ENCODE results near the gene JMJD8. TPM values are rescaled to one million over a fixed set of nuclear protein-coding genes. Genes with fewer than 3 reads are reported as not detected.
A peak's percentile ranks its signal among the peaks of the same experiment; 100 is the strongest.

JMJD8 gene
- total and polyA plus RNA-seq, 2 donors (not counting 1 experiment from before 2014, with no cell fraction given): 23.8 to 31.5 TPM

GRCh38 chr16:685967-686366, 1.8 kb upstream of the JMJD8 start:
- no peaks in the 10 kb centered on the region for H4K20me1 ChIP-seq (ENCODE audit: control insufficient read depth, extremely low read depth, insufficient read depth, low read length)
- peaks cover 20% of the 10 kb centered on the region for H3K4me1 ChIP-seq (ENCODE audit: control insufficient read depth, extremely low read depth, insufficient read depth, low read length)
- no peak overlapping the region for H2AFZ ChIP-seq (ENCODE audit: low read length)
- H3K9ac ChIP-seq (ENCODE audit: insufficient read depth, low read length): no peak overlapping the region
- H3K9me3 ChIP-seq (ENCODE audit: control insufficient read depth, insufficient read depth, low read depth, low read length): no peaks in the 10 kb centered on the region
- no peak overlapping the region for H3K4me3 ChIP-seq (replicated peaks in 1 of 4; ENCODE audit: control extremely low read depth in 1 of 4, insufficient read depth in 1 of 4, low read depth in 3 of 4, low read length in 4 of 4)
- peaks cover 38% of the 10 kb centered on the region for H3K36me3 ChIP-seq (ENCODE audit: control insufficient read depth, insufficient read depth, low read length)
- H3K4me2 ChIP-seq (ENCODE audit: extremely low read depth, insufficient read depth, low read length): no peak overlapping the region
- no peak for TF ChIP-seq EZH2 (IDR thresholded peaks at IDR 0.05; ENCODE audit: low read length, missing control alignments)
- TF ChIP-seq CTCF (conservative IDR thresholded peaks at IDR 0.05 in 1 of 2, IDR thresholded peaks at IDR 0.05 in 1 of 2; ENCODE audit: low read depth in 1 of 2, low read length in 2 of 2): peak; percentile 23 to 49
- no peak overlapping the region for H3K27ac ChIP-seq (ENCODE audit: insufficient read depth, low read length)
- no peaks in the 10 kb centered on the region for H3K27me3 ChIP-seq (ENCODE audit: control insufficient read depth, insufficient read depth, low read length)
- DNase-seq (ENCODE audit: low read depth in 2 of 2): peak; percentile 26 to 30
- H3K79me2 ChIP-seq (ENCODE audit: control insufficient read depth, insufficient read depth, low read length): peaks cover 35% of the 10 kb centered on the region

DNA sequence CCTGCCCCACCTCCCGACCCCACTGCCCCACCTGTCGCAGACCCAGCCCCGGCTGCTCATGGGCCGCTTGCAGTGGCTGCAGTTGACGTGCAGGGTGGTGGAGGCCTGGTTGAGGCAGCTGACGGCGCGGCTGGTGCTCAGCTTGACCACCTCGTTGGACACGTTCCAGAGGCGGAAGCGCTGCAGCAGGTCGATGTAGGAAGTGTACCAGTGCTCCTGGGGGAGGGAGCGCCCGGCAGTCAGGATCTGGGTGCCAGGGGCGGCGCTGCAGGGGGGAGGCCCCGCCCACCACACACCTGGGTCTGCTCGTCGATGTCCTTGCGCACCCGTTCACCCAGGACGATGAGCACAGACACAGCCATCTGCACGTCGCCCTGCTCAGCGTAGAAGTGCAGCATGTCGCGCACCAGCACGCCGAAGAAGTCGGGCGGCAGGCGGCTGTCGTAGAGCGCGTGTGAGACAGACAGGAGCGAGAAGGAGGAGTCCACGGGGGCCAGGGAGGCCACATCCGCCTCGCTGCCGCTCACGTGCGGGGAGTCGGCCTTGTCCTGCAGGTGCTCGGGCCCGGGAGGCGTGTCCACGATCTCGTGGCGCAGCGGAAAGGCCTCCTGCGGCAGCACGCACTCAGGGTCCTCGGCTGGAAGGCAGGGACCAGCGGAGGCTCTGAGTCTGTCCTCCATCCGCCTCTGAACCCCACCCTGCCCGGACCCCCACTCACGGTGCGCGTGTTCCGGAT, 995 bp upstream of the JMJD8 start:
- Histone ChIP-seq H3K79me2 (ENCODE audit: control insufficient read depth, insufficient read depth, low read length) (peaks cover 38% of the 10 kb centered on the region), H3K27me3 (ENCODE audit: control insufficient read depth, insufficient read depth, low read length) (no peaks in the 10 kb centered on the region), H3K4me2 (ENCODE audit: extremely low read depth, insufficient read depth, low read length) (no peak overlapping the region), H3K36me3 (ENCODE audit: control insufficient read depth, insufficient read depth, low read length) (peaks cover 38% of the 10 kb centered on the region), H4K20me1 (ENCODE audit: control insufficient read depth, extremely low read depth, insufficient read depth, low read length) (no peaks in the 10 kb centered on the region), H3K27ac (ENCODE audit: insufficient read depth, low read length) (no peak overlapping the region), H3K4me1 (ENCODE audit: control insufficient read depth, extremely low read depth, insufficient read depth, low read length) (peaks cover 21% of the 10 kb centered on the region), H3K4me3 (replicated peaks in 1 of 4; ENCODE audit: control extremely low read depth in 1 of 4, insufficient read depth in 1 of 4, low read depth in 3 of 4, low read length in 4 of 4) (no peak overlapping the region), H3K9me3 (ENCODE audit: control insufficient read depth, insufficient read depth, low read depth, low read length) (no peaks in the 10 kb centered on the region), H2AFZ (ENCODE audit: low read length) (no peak overlapping the region), H3K9ac (ENCODE audit: insufficient read depth, low read length) (no peak overlapping the region)
- TF ChIP-seq CTCF (conservative IDR thresholded peaks at IDR 0.05 in 1 of 2, IDR thresholded peaks at IDR 0.05 in 1 of 2; ENCODE audit: low read depth in 1 of 2, low read length in 2 of 2) (no peak), EZH2 (IDR thresholded peaks at IDR 0.05; ENCODE audit: low read length, missing control alignments) (no peak)
- no peak for DNase-seq (ENCODE audit: low read depth in 2 of 2)

- Histone ChIP-seq H3K9ac (ENCODE audit: insufficient read depth, low read length) (peak overlapping the region; percentile 40), H2AFZ (ENCODE audit: low read length) (no peak overlapping the region), H3K79me2 (ENCODE audit: control insufficient read depth, insufficient read depth, low read length) (peaks cover 31% of the 10 kb centered on the region)
These were observed 601 bp downstream of the JMJD8 start for GRCh38 chr16:683396-684070.

More at GRCh38 chr16:683396-684070, 601 bp downstream of the JMJD8 start:
- Histone ChIP-seq H3K9me3 (ENCODE audit: control insufficient read depth, insufficient read depth, low read depth, low read length) (no peaks in the 10 kb centered on the region), H3K27me3 (ENCODE audit: control insufficient read depth, insufficient read depth, low read length) (no peaks in the 10 kb centered on the region), H3K4me1 (ENCODE audit: control insufficient read depth, extremely low read depth, insufficient read depth, low read length) (peaks cover 18% of the 10 kb centered on the region), H3K27ac (ENCODE audit: insufficient read depth, low read length) (peak overlapping the region; percentile 53), H3K4me2 (ENCODE audit: extremely low read depth, insufficient read depth, low read length) (peak overlapping the region; percentile 62), H4K20me1 (ENCODE audit: control insufficient read depth, extremely low read depth, insufficient read depth, low read length) (no peaks in the 10 kb centered on the region), H3K36me3 (ENCODE audit: control insufficient read depth, insufficient read depth, low read length) (peaks cover 38% of the 10 kb centered on the region), H3K4me3 (replicated peaks in 1 of 4; ENCODE audit: control extremely low read depth in 1 of 4, insufficient read depth in 1 of 4, low read depth in 3 of 4, low read length in 4 of 4) (peak overlapping the region; percentile 42 to 63 (median 52))
- no peak for DNase-seq (ENCODE audit: low read depth in 2 of 2)
- TF ChIP-seq EZH2 (IDR thresholded peaks at IDR 0.05; ENCODE audit: low read length, missing control alignments) (no peak), CTCF (conservative IDR thresholded peaks at IDR 0.05 in 1 of 2, IDR thresholded peaks at IDR 0.05 in 1 of 2; ENCODE audit: low read depth in 1 of 2, low read length in 2 of 2) (no peak)
